Posterior vena cava (tissue), 2 donors: Measurements from ENCODE around the gene SVIL. TPM values are rescaled to one million over a fixed set of nuclear protein-coding genes. Genes with fewer than 3 reads are reported as not detected.
"Not testable (repeated sequence)": the region's sequence is repeated elsewhere in the genome, so short reads cannot be mapped to it uniquely, and the experiment has no call there.

Experiments
- DNase-seq: peaks from one replicate; pipeline ENCODE4 v3.0.0-alpha.2; 2020; ENCODE audit warnings: low spot score
- intact Hi-C, 2 donors: fragments of 100-400 bp; cut with DNase I; formaldehyde crosslinking; loops; one replicate each; pipeline versions ENCODE4 v1.14.1 to v1.14.2; 2022 to 2023
- total RNA-seq, 2 donors: library from RNA; stranded (reverse); fragmentation: NEBNext Ultra II Directional; extraction: Animal tissue kit (Norgen Biotek cat#: 25700); gene quantifications; one replicate each; pipeline ENCODE4 v1.2.1, GENCODE V29; 2021
- donor health status: DM: yes; HTN: yes; CAD: no.
- donor health status: DM: yes; HTN: yes; CAD: no.

SVIL gene
- total RNA-seq, 2 donors from 2014 or later: 300 to 417 TPM

DNA sequence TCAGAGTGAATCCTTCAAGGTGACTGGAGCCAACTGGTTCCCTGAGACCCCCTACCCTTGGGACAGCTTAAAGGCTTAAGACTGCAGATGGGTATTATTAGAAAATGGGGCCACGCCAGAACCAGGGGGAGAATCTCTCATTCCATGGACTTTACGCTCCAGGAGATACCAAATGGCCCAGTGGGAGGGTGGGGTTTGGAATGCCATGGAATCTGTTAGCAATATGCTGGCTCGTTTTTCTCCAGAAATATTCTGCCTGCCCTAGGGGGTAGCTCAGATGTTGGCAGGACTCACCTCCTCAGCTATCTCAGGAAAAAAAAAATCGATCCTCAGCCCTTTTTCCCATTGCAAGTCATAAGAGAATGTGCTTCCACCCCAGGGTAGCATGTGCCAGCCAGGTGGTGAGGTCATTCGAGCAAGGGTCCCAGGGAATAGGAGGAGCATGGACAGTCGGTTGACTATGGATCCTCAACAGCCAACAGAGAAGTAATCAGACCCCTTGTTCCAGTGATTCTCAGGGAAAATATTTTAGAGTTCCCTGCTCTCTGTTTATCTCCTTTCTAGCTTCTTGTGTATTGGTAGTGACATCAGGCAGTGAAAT is 22.9 kb downstream of the SVIL start:
- intact Hi-C loops: no loop called here
- DNase-seq: no peak

DNA sequence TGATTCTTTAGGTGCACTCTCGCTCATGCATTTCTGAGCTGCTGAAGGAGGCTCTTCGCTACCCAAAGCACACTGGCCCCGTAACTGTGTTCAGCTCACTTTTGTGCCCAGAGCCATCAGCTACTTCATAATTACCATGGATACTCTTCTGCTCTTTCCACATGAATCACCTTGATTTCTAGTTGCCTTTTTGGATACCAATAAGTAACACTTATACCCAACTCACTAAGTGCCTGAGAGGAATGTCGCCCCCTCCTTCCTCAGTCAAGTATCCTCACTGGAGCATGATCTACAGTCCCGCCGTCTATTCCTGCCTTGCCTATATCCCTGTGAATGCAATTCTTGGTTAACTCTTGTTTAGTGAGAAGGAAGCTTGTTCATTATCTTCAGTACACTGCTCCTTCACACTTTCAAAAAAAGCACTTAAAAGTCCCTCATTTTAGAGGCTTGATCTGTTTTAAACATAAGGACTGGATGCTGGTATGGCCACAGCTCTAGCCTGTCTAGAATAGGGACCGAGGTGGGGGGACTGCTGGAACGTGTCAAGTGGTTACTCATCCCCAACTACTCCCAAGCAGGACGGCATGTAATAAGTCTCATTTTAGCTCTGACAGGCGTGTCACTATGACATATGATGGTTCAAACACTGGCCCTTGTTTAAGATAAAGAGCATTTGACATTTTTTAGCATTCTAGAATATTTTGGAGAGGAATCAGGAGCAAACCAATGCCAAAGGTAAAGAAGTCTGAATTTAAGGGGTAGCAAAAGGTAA is 23.7 kb downstream of the SVIL start:
- intact Hi-C loops: no loop called here
- DNase-seq: no peak

DNA sequence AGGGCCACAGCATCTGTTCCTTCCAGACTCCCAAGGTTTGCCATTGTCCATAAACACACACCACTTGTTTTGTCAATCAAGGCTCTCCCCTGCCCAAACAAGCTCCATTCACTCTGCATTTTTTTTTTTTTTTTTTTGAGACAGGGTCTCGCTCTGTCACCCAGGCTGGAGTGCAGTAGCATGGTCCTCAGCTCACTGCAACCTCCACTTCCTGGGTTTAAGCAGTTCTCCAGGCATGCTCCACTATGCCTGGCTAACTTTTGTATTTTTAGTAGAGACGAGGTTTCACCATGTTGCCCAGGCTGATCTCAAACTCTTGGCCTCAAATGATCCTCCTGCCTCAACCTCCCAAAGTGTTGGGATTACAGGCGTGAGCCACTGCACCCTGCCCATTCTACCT is 24.4 kb downstream of the SVIL start:
- DNase-seq, intact Hi-C loops: not testable (repeated sequence)

DNA sequence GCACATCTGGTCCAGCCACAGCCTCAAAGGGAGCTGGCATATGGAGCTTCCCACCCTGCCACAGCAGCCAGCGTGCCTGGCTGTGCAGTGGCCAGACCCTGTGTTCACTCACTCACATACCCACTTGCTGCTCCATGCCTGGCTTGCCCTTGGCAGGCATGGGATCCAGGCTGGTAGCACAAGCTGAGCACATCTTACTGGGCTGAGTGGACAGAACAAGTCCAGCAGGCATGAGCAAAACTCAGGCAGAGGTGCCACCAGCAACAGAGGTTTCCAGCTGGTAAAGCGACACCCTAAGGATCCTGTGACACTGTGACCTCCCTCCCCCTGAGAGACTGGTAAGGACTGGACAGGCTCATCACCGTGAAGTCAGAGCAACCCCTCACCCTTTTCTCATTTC is 25.1 kb downstream of the SVIL start:
- no peak for DNase-seq
- intact Hi-C loops: no loop called here

DNA sequence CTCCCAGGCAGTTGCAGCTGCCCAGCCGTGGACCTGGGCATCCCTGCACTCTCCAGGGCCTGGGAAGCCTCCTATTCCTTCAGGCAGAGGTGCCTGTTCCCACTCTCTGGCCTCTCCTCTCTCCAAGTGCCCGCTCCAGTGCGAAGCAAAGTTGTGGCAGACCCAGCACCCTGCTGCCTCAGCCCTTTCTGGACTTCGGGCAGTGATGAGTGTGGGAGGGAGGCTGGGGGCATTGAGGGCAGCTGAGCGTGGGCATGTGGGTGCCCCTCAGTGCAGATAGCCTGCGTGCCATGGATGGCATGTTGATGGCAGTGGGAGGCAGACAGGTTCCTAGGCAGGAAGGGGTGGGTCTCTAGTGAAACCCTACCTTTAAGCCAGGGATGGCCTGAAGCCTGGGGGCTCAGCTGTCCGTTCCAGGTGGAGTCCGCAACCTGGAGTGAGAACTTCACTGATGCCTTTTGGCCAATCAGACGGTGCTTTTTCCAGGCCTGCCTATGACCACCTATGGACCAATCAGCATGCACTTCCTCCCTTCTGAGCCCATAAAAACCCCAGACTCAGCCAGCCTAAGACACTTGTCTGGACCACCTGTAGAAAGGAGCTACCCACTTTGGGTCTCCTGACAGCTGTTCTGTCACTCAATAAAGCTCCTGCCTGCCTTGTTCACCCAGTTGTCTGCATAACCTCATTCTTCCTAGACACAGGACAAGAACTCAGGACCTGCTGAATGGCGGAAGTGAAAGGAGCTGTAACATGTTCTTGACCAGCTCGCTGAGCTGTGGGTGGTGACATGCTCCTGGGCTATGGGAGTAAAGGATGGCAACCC is 26.1 kb downstream of the SVIL start:
- DNase-seq: no peak
- intact Hi-C loops: no loop called here

DNA sequence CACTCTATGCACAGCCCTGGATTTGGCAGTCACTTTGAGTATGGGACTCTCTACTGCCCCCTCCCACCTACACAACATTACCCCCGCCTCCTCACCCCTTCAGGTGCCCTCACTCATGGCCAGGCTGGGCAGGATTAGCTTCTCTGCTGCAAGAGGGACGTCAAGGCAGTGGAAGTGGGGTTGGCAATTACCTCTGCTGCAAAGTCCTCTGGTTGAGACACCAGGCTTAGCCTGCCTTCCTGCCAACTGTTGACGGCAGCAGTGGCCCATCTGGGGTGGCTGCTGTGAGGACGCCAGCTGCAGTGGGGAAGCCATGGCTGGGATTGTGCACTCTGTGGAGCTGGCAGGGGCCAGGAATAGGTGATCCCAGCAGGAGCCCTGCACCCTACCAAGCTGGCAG is 26.7 kb downstream of the SVIL start:
- DNase-seq: no peak

DNA sequence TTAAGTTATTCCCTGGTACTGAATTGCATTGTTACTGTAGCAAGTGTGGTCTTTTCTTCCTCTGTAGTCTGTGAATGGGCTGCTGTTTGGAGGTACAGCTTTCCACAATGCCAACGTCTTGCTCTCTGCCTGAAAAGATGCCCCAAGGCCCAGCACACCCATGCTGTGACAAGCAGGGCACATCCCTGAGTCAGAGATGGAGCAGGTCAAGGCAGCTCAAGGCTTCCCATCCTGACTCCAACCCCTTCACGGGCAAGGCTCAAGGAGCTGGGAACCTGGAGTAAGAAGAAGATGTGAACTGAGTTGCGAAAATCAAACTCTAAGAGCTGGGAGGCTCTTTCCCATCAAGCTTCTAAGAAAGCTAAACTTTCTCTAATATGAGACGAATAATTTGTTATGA is 27.2 kb downstream of the SVIL start:
- intact Hi-C loops: no loop called here

More for the DNA sequence above, 26.7 kb downstream of the SVIL start:
- intact Hi-C loops: no loop called here

DNA sequence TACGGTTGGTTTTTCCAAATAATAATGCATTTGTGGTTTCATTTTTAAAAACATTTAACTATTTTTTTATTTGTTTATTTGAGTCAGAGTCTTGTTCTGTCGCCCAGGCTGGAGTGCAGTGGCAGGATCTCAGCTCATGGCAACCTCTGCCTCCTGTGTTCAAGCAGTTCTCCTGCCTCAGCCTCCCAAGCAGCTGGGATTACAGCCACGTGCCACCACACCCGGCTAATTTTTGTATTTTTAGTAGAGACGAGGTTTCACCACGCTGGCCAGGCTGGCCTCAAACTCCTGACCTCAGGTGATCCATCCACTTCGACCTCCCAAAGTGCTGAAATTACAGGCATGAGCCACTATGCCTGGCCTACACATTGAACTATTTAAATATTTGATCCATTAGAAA is 28.1 kb downstream of the SVIL start:
- intact Hi-C loops, DNase-seq: not testable (repeated sequence)

More for the DNA sequence above, 27.2 kb downstream of the SVIL start:
- no peak for DNase-seq

DNA sequence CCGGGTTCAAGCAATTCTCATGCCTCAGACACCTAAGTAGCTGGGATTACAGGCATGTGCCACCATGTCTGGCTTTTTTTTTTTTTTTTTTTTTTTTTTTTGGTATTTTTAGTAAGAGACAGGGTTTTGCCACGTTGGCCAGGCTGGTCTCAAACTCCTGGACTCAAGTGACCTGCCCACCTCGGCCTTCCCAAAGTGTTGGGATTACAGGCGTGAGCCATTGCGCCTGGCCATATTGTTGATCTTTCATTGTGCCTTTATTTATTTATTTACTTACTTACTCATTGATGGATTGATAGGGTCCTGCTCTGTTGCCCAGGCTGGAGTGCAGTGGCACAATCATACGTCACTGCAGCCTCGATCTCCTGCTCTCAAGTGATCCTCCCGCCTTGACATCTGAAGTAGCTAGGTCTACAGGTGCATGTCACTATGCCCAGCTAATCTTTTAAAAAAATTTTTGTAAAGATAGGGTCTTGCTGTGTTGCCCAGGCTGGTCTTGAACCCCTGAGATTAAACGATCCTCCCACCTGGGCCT is 30.4 kb downstream of the SVIL start:
- DNase-seq: no peak
- intact Hi-C loops: no loop called here

DNA sequence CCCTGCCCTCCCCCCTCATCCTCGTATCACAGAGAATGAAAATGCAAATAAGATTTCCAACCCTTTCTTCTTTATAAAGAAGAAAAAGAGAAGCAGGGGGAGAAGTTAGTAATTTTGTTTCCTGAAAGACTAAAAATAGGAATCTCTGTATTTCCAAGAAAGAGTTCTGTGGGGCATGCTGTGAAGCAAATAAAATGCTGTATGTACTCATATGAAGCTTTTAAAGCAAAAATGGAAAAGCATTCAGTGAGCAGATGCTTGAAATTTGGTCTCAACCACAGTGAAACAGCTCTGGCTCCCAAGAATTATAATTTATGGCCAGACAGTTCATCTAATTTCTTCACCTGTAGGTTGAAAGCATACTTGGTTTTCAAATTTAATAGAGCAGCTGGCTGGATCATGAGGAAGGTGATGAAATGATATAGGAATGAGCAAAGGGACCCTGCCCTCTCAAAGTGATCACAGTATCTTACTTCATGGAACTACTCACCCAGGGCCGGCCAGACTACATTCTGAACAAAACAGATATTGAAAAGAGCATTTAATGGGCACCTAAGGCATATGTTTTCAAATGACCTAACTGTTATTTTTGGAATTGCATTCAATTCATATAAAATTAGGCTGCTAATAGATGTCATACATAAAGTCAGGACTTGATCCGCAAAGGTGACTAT is 31.4 kb downstream of the SVIL start:
- intact Hi-C loops: no loop called here
- DNase-seq: no peak

DNA sequence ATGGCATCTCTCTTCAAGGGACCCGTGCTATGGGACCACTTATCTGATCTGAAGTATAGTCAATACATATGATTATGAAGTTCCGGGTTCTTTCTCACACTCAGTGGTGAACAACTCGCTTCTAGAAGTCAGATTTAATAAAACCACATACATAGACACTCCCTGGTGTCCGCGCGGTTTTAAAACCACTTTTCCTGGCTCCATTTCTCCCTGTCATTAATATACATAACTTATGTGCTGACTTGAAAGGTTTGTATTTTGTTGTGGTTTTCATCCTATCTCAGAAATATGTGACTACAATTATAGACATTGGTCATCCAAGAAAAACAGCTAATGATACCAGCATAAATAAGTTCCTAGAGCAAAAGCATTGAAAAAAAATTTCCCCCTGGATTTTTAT is 34.0 kb downstream of the SVIL start:
- intact Hi-C loops: no loop called here
- DNase-seq: no peak

DNA sequence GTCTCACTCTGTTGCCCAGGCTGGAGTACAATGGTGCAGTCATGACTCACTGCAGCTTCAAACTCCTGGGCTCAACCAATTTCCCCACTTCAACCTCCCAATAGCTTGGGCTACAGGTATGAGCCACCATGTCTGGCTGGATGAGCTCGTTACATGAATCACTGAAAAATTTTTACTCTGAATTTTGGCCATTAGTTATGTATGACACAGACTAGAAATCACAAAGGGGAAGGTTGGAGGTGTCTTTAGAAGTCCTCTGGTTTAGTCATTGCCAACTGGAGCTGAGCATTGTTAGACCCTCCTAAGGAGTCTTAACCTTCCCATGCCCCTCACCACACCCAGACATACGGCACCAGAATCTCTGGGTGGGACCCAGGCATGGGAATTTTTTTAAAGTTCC is 34.7 kb downstream of the SVIL start:
- no peak for DNase-seq
- intact Hi-C loops: no loop called here

DNA sequence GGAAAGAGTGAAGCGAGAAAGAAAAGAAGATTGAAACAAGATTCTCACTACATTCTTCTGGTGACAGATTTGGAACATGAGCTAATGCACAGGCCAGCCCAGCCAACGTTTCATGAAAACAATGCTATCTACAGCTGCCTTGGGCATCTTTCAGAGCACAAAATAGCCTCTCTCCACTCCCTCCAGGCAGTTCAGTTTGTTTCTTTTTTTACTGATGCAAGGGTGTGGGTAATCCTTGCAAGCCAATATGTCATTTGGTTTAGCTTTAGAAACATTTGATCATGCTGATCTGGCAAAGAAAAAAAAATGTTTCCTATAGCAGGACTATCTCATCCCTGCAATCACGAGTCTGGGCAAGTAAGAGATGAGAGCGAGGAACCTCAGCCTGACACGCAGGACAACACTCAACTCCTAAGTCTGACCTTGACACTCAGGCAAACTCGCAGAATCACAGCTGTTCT is 35.9 kb downstream of the SVIL start:
- DNase-seq: no peak
- intact Hi-C loops: no loop called here

DNA sequence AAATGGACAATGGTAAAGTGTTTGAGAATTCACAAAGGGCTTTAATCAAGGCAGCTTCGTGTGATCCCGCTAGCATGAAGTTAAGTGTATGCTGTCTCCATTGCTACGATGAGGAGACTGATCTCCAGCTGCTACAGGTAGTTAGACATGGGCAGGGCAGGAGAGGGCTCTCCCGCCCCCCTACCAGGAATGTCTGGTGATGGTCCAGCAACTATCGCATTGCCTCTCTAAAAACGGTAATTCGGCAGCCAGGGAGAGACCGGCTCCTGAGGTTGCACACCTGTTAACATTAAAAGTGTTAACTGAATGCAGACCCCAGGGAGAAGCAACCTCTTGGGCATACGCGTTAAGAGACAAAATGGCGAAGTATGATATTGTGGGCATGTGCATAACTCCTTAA is 37.9 kb downstream of the SVIL start:
- DNase-seq: no peak
- intact Hi-C loops: no loop called here

DNA sequence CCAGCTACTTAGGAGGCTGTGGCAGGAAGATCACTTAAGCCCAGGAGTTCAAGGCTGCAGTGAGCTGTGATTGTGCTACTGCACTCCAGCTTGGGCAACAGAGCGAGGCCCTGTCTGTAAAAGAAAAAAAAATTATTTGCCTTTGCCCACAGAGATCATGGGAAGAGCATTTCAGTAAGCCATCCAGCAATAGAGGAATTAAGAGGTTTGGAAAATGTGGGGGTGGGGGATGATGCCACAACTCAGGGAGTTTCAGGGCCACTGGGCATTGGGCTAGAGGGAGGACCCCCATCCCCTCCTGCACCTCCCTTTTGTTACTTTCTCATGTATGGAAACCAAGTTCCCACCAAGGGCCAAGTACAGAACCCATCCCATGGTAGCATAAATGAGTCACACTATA is 38.4 kb downstream of the SVIL start:
- intact Hi-C loops: no loop called here
- DNase-seq: no peak

DNA sequence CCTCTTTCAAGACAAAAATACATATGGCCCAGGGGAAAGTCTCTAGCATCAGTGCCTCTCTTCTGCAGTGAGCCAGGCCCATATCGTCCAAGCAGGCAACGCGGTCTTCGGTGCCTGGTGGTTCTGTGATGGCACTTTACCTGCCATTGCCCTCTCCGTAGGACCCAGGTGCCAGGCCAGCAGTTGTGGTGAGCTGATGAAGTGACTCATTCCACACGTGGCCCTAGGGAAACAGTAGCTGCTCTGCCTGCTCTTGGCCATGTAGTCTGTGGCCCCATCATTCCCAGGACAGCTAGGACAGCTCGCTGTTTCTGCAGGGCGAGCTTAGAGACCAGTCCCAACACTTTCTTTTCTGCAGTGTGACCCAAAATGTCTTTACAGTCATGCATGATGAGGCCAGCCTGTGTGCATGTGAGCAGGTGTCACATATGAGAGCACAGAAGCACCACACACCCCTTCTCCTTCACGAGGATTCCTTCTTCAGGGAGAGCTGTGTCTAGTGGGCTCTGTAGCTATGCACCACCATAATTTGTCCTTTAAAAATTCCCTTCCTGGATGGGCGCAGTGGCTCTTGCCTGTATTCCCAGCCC is 39.0 kb downstream of the SVIL start:
- intact Hi-C loops: no loop called here
- DNase-seq: no peak

DNA sequence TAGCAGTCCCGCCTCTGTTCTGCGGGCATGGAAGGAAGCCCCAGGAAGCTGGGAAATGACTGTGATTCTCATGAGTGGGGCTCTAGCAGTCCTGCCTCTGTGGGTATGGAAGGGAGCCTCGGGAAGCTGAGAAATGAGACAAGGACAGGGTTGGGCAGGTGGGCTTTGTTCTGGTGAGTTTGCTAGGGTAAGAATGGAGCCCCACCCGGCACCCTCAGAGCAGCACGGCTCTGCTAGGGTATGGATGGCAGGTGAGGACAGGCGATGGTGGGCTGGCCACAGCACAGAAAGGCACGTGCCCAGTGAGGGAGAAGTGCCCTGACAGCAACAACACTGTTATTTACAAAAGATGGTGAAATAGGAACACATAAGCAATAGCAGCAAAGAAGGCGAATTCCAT is 39.6 kb downstream of the SVIL start:
- intact Hi-C loops: no loop called here
- no peak for DNase-seq

DNA sequence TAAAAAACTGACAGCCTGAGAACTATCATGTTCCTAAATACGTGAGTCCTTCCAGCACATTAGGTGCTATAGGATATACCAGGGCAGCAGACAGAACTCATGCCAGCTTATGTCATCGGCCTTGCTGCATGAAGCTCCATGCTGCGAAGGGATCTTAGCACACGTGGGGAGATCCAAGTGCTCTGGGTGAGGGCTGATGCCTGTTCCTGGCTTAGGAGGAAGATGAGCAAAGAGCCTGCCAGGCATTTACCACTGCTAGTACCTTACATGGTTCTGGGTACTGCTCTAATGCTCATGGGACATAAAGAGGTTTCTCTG is 43.2 kb downstream of the SVIL start:
- intact Hi-C loops: no loop called here
- no peak for DNase-seq

DNA sequence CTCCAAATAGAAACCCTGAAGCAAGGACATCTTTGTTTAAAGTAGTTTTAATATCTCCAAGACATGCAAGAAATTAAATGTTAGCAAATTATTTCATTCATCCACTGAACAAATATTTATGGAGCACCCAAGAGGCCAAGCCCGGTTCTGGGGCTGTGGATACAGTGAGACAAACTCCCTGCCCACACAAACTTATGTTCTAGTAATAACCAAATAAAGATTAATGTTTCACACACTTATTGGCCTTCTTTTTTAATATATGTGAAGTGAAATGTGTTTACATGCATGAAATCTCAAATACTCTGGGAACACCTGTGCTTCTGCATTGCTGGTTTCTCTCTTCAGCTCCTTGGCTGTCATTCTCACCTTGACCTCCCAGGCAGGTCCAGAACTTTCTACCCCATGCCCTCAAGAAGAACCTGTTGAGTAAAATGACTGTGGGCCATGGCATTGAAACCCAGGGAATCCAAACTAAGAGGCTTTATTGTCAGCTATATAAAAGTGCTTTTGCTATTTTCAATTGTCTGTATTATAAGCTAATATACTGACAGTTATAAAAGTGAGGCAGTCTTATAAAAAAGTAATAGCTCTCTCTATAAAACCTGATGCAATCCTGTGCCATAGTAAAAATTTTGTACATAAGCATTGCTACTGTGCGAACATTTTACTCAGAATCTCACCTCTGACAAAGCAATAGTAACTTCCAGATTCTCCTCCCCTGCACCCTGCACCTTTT is 43.7 kb downstream of the SVIL start:
- no peak for DNase-seq
- intact Hi-C loops: no loop called here
